ENCODE data around the gene PPL.

The PPL gene

GRCh38 chr16:4884972-4885874 is 51.7 kb downstream of the PPL start:
- no peak for DNase-seq

GRCh38 chr16:4884209-4884608 is 52.7 kb downstream of the PPL start:
- DNase-seq = no peak

- no peak for DNase-seq
Measured at GRCh38 chr16:4883501-4883900, 53.4 kb downstream of the PPL start.

GRCh38 chr16:4882633-4883285 is 54.2 kb downstream of the PPL start:
- no peak for DNase-seq

- DNase-seq = no peak
Measured at GRCh38 chr16:4882000-4882632, 54.8 kb downstream of the PPL start.

- no peak for DNase-seq
Measured at GRCh38 chr16:4880006-4880580, 56.9 kb downstream of the PPL start.

- DNase-seq = no peak
Measured at GRCh38 chr16:4879049-4879448, 57.9 kb downstream of the PPL start.

- DNase-seq = no peak
Measured at GRCh38 chr16:4877380-4877685, 59.6 kb downstream of the PPL start.

- no peak for DNase-seq
Measured at GRCh38 chr16:4876646-4877379, 60.1 kb downstream of the PPL start.

- DNase-seq = no peak
Measured at GRCh38 chr16:4874666-4875065, 62.3 kb downstream of the PPL start.

- no peak for DNase-seq
Measured at GRCh38 chr16:4873091-4873490, 63.9 kb downstream of the PPL start.

GRCh38 chr16:4871071-4871470 is 65.9 kb downstream of the PPL start:
- no peak for DNase-seq

- no peak for DNase-seq
Measured at GRCh38 chr16:4870138-4870671, 66.7 kb downstream of the PPL start.

GRCh38 chr16:4869147-4869805 is 67.7 kb downstream of the PPL start:
- no peak for DNase-seq

- DNase-seq = no peak
Measured at GRCh38 chr16:4868535-4868934, 68.4 kb downstream of the PPL start.

- no peak for DNase-seq
Measured at GRCh38 chr16:4868026-4868425, 68.9 kb downstream of the PPL start.

GRCh38 chr16:4866586-4866985 is 70.4 kb downstream of the PPL start:
- no peak for DNase-seq

- no peak for DNase-seq
Measured at GRCh38 chr16:4865231-4865860, 71.6 kb downstream of the PPL start.

GRCh38 chr16:4864728-4865127 is 72.2 kb downstream of the PPL start:
- DNase-seq = no peak

- no peak for DNase-seq
Measured at GRCh38 chr16:4862639-4863038, 74.3 kb downstream of the PPL start.

- DNase-seq = no peak
Measured at GRCh38 chr16:4860727-4861342, 76.1 kb downstream of the PPL start.
